GM18511 (cell line): ENCODE data around the gene GIT2.

Experiments used
- ATAC-seq: cut with Tn5 transposase; IDR thresholded peaks from one replicate; pipeline ENCODE4 v1.9.1; 2021; ENCODE audit warnings: mild to moderate bottlenecking, moderate library complexity; ENCODE audit not compliant: unreplicated experiment

Gene GIT2

DNA sequence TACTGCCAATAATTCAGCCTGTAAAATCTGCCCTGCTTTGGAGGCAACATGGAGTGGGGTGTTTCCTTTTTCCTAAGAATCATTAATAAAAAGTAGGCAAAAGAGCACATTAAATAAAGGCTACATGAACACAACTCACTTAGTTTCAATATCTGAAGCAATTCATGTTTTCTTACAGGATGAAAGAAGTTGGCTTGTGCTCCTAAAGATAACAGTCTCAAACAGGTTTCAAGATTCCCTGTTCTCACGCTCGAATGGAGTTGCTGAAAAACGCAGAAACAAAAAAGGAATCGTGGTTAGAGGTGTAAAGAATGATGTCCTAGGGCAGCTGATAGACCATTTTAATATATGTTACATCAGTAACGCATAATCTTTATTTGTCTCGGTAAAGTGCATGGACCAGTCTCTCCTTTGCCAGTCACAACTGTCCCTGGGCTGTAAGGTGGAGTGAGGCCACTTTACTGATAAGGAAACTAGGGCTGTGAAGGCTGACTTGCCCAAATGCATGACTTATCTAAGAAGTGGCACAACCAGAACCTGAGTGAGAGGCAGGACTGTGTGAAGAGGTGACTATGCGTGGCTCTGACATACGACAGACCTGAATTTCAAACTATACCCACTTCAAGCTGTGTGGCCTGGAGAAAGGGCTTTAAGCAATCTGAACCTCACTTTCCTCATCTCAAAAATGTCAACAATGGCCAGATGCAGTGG lies 12.6 kb downstream of the GIT2 start:
- no peak for ATAC-seq

DNA sequence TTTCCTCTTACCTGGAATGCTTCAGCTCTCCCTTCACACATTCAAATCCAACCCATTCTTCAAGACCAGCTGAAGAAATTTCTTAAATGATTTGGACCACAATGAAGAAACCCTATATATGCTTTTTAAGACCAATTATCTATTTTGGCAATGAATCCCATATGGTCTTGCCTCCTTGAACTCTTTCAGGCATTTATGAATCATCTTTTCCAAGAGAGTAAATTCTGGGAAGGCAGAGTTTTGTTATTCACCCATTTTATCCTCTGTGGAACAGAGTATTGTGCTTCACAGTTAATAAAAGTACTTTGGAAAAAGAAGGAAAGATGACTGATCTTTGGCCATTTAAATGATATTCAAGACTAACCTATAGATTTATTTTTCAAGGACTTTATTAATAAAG lies 14.0 kb downstream of the GIT2 start:
- ATAC-seq = no peak

DNA sequence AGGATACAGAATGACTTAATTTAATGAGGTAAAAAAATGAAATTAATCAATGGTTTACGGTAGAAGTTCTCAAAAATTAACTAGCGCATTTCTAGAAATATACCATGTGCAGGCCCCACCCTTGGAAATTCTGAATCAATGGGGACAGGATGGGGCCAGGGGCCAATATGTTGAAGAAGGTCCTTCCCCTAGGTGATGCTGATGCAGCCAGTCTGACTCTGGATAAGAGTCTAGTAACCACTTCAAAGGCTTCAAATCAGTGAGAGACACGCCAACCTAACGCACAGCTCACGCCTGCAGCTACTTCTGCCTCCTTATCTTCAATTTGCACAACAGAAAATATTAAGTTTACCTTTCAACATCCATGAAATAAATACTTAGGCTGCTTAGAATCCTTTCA lies 14.9 kb downstream of the GIT2 start:
- no peak for ATAC-seq

DNA sequence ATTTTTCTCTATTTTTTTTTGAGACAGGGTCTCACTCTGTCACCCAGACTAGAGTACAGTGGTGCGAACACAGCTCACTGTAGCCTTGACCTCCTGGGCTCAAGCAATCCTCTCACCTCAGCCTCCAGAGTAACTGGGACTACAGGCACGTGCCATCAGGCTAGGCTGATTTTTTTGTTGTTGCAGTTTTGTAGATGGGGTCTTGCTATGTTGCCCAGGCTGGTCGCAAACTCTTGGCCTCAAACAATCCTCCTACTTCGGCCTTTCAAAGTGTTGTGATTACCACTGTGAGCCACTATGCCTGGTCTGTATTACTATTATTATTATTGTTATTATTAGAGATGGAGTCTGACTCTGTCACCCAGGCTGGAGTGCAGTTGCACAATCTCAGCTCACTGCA lies 23.3 kb downstream of the GIT2 start:
- no peak for ATAC-seq

DNA sequence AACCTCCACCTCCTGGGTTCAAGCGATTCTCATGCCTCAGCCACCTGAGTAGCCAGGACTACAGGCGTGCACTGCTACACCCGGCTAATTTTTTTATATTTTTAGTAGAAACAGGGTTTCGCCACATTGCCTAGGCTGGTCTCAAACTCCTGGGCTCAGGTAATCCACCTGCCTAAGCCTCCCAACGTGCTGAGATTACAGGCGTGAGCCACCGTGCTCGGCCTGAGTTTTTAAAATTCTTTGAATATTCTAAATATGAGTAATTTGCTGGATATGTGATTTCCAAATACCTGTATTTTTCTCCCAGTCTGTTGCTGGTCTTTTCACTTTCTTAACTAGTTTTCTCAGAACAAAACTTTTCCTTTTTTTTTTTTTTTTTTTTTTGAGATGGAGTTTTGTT lies 27.4 kb downstream of the GIT2 start:
- ATAC-seq = no peak

DNA sequence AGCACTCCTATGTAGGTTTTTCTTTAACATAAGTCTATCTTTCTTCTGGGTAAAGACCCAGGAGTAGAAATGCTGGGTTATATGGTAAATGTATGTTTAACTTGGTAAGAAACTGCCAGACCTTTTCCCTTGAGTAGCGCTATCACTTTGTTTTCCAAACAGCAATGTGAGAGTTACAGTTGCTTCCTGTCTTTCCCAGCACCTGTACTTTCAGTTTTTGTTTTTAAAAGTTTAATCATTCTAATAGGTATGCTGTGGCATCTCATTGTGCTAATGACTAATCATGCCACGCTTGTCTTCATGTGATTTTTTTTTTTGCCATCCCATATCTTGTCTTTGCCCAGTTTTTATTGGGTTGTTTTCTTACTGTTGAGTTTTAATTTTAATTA lies 28.1 kb downstream of the GIT2 start:
- no peak for ATAC-seq

DNA sequence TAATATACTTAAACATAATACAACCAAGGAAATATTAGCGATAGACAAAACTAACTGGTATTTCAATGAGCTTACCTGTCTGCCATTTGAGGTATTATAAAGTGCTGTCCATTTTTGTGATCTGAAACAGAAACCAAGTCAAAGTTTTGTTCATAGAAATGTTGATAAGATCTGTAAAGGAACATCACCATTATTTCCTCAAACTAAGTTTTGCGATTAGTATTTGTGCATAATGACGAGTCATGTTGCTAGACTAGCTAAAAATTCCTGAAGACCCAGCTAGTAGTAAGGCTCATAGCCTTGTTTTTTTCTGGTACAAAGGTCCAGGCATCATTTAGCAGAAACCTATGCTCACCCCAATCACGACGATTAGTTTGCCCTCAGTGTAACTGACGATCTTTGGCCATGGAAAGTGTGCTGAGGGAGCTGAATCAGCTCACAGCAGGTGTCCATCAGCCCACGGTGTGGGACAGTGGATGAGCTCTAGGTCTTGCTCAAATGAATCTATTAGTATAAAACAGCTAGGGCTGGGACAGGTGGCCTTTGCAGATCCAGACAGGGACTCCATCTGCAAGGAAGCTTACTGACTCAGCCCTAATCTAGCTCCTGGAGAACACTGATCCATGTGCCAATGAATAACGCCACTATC lies 28.7 kb downstream of the GIT2 start:
- no peak for ATAC-seq

DNA sequence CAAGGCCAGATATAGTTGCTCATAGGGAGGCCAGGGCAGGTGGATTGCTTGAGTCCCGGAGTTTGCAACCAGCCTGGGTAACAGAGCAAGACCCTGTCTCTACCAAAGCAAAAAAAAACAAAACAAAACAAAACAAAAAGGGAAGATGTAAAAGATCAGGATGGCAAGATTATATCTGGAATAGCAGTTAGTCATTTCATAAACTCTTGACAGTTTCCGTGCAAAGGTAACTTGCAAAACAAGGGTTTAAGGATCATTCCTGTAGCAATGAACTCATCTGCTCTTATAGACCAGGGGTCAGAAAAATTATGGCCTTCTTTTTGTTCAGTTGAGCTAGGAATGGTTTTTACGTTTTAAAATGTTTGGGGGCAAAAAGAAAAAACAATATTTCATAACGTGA lies 29.6 kb downstream of the GIT2 start:
- ATAC-seq = no peak

DNA sequence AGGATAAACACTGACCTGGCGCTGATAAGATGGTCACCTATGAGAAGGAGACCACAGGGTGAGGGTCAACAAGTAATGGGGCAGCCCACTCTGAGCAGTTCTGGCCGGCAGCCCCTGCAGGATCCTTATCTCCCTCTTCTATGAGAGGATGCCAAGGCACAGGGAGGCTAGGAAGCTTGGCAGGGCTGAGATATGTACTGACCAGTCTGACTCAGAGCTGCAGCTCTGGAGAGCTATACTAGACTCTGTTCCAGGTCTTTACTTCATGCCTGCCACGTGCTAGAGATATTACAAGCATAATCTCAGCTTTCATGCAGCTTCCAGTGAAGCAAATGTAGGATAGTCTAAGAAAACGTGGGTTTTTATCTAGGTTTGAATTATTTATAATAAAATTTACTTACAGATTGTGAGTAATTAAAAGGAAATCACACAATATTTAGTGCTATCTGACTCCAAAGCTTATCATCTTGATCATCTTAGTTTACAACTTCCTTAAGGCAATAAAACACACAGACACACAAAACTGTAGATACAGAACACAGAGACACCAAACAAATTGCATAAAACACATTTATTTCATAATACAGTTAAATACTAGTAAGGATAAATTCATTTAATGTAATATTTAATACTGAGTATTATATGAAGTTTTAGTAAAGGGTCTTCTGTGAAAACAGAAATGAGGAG lies 32.3 kb downstream of the GIT2 start:
- ATAC-seq = no peak

DNA sequence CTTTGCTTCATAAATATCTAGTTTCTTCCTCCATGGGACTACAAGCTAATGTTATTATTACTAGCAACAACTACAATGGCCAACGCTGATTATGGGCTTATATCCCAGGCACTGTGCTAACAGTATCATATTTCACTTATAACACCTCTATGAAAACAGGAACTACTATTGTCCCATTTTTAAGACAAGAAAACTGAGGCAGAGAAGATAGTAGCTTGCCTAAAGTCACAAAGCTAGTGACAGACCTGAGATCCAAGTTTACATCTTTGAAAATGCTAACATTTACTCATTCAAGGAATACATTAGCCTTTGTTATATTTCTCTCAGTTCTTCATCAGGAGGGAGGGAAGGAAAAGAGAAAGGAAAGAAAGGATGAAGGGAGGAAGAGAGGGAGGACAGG lies 32.8 kb downstream of the GIT2 start:
- no peak for ATAC-seq

DNA sequence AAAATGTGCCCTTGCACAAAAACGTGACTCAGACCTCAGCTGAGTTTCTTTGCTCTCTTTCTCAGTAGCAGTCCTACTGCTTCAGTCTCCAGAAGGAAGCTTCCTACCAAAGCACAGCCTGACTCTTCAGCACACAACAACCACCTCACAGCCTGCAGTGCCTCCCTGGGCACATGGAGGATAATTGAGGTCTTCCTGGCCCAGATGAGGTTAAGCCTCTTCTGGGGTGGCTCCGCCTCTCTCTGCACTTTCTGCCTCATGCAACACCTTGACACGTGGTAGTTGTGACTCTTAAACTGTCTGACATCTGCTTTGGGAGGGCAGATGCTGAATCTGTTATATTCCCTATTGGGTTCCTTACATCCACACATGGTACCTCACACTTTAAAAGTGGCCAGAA lies 33.8 kb downstream of the GIT2 start:
- no peak for ATAC-seq

DNA sequence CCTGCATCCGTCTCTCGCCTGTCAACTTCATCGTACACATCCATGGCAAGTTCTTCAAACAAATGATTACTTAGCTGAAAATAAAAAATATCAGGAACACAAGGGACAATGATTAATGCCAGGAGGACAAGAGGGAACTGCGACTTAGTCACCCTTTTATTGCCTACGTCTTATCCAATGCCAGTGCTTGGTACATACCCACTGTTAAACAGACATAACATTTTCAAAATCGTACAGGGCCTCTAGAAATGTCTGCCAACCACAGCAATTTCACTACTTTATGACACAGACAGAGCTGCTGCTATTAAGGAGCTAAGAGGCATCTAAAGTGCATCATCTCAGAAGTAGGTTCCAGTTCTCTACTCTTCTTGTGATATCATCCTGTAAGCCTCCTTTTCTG lies 34.6 kb downstream of the GIT2 start:
- no peak for ATAC-seq

DNA sequence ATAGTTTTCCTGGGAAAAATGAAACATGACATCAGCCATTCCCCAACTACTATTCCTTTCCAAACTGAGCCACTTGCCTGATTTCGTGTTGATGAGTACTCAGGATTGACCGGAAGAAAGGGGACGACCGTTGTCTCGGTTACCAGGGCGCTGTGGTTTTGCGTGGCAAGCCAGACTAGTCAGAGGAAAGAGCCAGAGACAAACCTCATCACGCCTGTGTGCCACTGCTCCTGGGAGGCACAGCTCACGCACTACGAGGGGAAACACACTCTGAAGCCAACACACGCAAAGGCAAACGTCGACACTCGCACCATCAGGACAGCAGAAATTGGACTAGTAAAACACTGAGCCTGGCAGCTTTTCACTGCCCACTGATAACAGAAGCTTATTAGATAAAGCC lies 35.0 kb downstream of the GIT2 start:
- no peak for ATAC-seq

DNA sequence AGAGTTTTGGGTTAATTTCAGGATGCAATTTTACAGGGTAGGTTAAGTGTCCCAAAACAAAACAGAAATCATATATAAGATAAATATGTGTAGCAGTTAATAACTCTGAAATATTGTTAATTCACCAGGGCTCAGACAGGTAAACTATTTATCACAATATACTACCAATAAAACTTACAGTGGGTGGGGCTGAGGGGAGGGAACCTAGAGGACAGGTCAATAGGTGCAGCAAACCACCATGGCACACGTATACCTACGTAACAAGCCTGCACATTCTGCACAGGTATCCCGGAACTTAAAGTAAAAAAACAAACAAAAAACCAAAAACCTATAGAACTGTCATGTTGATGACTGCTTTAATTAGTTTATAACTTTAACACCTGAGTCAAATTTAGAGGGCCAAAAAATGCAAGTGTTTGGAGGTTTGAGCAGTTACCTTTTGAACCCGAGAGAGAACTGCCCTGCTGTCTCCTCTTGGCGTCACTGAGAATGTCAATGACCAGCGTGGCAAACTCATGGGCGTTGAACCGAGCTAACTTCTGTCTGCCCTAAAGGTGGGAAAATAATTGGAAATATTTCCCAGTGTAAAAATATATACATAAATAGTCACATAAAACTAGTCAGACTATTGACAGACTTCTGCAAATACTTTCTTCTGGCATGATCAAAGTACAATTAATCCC lies 36.6 kb downstream of the GIT2 start:
- no peak for ATAC-seq

DNA sequence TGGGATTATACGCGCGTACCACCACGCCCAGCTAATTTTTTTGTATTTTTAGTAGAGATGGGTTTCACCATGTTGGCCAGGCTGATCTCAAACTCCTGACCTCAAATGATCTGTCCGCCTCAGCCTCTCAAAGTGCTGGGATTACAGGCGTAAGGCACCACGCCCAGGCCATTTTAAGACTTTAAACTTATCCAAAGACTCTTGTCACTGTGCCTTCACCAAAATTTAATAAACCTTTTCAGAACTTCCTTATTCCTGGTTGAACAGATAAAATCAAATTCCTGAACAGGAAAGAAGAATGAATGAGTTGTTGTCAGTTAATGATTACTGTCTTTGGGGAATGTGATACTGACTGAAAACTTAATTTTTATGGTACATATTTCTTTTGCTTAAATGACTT lies 37.8 kb downstream of the GIT2 start:
- no peak for ATAC-seq

DNA sequence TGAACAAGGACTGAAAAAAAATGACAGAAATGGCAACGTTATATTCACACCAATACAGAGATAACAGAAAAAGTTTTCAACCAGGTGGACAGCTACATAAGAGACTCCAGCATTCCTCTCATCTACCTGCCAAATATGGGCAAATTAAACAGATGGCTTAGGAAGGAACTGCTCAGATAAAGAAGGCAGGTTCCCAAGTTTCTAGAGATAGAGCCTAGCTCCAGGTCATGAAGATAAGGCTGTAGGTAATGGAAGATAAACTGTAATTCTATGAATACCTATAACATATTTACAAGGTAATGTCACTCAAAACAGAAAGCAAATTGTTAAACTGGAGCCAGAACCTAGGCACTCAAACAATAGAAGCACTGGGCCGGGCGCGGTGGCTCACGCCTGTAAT lies 42.5 kb downstream of the GIT2 start:
- ATAC-seq = no peak

DNA sequence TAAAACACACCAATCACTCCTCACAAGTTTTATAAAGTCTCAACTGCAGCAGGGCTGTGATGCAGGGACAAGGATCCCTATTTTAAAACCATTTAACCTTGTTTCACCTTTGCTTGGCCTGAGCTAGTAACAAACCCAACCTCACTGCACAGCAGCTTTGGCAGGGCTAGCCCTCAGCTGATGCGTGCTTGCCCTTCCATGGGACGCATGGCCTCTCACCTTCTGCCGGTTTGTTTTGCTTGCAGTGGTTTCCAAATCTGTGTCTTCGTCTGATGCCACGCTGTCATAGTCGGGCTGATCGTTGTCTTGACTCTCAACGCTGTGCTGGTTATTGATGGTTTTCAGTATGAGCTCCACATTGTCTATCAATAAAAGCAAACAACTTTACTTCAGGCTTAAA lies 43.3 kb downstream of the GIT2 start:
- no peak for ATAC-seq

DNA sequence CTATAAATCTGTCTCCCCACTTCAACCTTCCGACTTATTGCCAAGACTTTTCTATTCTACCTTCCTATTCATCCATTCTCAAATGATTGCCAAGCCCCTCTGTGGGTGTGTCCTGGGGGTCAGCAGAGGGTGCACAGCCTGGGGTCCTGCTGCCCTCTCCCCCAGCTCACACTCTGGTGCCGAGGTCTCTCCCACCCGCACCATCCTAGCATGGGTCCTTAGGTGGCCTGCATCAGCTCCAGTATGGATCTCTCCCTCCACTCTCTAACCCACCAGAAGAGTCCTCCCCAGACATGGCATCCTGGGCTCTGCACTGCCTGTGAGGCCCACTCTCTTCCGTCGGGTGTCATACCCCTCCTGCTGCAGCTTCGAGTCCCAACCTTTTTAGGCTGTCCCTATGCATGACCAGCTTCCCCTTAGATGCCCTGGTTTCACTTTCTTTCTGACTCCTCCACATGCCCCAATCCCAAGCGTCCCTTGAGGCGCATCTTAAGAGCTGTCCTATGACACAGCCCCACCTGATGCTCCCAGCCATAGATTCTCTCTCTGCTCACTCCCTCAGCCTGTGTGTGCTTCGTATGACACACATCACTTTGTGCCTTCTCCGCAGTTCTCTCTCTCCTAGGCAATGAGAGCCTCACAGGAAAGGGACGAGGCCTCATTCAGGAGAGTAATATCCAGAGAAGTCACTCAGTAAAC lies 43.9 kb downstream of the GIT2 start:
- ATAC-seq = no peak

DNA sequence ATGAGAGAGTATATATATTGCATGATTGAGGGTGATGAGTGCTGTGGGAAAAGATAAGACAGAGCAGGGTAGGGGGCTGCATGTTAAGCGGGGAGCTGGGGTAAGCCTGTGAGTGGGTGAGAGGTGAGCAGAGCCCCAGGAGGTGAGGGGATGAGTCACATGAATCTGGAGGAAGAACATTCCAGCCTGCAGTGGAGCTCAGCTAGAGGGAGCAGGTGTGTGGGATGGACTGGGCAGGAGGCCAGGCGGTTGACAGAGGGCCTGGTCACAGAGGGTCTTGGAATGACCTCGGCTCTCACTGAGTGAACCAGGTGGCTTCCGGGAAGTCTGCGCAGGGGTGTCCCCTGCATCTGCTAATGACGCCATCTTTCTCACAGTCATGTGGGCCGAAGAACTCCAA lies 44.4 kb downstream of the GIT2 start:
- ATAC-seq = no peak

DNA sequence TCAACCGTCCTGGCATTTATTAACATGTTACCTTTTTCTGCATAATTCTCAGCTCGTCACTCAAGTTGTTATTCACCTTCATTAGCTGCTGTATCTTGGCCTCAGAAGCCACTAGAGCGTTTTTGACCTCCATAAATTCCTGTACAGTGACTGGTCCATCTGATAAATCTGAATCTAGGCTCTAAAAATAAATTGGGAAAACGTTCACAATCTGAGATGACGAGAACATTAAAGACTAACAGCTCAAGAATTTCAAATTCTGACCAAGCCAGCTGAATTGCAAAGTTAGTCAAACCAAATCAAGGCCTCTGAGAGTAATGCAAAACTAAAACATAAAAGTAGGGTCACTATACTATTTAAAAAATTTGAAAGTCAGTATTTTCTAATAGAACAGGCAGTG lies 45.0 kb downstream of the GIT2 start:
- ATAC-seq = no peak

DNA sequence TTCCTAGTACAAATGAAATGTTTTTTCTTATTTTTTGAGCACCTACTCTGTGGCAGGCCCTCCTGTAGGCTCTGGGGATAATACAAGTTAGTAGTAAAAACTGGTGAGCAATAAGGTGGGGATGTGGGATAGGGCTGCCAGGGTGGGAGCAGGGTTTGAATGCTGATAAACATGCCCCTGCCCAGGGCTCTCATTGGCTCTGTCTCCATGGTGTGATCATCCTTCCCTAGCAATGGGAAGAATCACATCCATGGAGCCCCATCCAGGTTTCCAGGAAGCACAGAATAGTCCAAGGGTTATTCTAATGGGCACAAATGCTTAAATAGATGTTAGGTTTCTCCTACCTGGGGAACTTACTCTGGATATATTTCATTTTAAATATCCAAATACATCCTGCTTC lies 45.5 kb downstream of the GIT2 start:
- no peak for ATAC-seq
